GM12878 (cell line): ENCODE measurements around the gene UNKL. TPM values are rescaled to one million over a fixed set of nuclear protein-coding genes. Genes with fewer than 3 reads are reported as not detected.

Experiments
- CREM ChIP-seq: IDR thresholded peaks from 2 replicates; pipeline ENCODE4 v1.6.1; 2014; ENCODE audit warnings: antibody characterized with exemption, low read depth
- DPF2 ChIP-seq: fragments of 450-650 bp; IDR thresholded peaks from 2 replicates; pipeline ENCODE4 v1.6.1; 2017; ENCODE audit warnings: mild to moderate bottlenecking
- EGR1 ChIP-seq, 2 experiments: IDR thresholded peaks; 1 replicate in 1 of 2; 2 replicates in 1 of 2; pipeline ENCODE4 v1.6.1; 2011 to 2012; ENCODE audit warnings: low read depth in 2 of 2, low read length in 2 of 2, borderline replicate concordance in 1 of 2, mild to moderate bottlenecking in 1 of 2, moderate library complexity in 1 of 2
- GABPA ChIP-seq: IDR thresholded peaks from 2 replicates; pipeline ENCODE4 v1.6.1; 2014; ENCODE audit warnings: antibody characterized with exemption, low read depth, mild to moderate bottlenecking, inconsistent platforms
- IKZF1 ChIP-seq: fragments of 450-650 bp; conservative IDR thresholded peaks from 2 replicates; pipeline ENCODE4 v1.6.1; 2017; ENCODE audit warnings: antibody characterized with exemption, mild to moderate bottlenecking
- JUNB ChIP-seq: IDR thresholded peaks from 2 replicates; pipeline ENCODE4 v1.6.1; 2016; ENCODE audit warnings: antibody characterized with exemption, mild to moderate bottlenecking
- MEF2B ChIP-seq: fragments of 450-650 bp; IDR thresholded peaks from 2 replicates; pipeline ENCODE4 v1.6.1; 2018; ENCODE audit warnings: mild to moderate bottlenecking, moderate library complexity; ENCODE audit not compliant: partially characterized antibody, poor library complexity, severe bottlenecking
- NKRF ChIP-seq: fragments of 450-650 bp; conservative IDR thresholded peaks from 2 replicates; pipeline ENCODE4 v1.6.1; 2017; ENCODE audit warnings: mild to moderate bottlenecking, moderate library complexity
- PAX8 ChIP-seq: fragments of 450-650 bp; IDR thresholded peaks from 2 replicates; pipeline ENCODE4 v1.6.1; 2017; ENCODE audit warnings: mild to moderate bottlenecking, moderate library complexity
- RCOR1 ChIP-seq: conservative IDR thresholded peaks from 2 replicates; pipeline ENCODE4 v1.6.1; 2012; ENCODE audit warnings: low read depth, low read length, improper control_type of control experiment
- RELA ChIP-seq: fragments of 450-650 bp; IDR thresholded peaks from 2 replicates; pipeline ENCODE4 v1.8.0; 2014; ENCODE audit warnings: borderline replicate concordance; ENCODE audit not compliant: partially characterized antibody
- REST ChIP-seq: IDR thresholded peaks from 2 replicates; pipeline ENCODE4 v1.6.1; 2012; ENCODE audit warnings: mild to moderate bottlenecking, low read depth, low read length
- SREBF2 ChIP-seq: IDR thresholded peaks from 2 replicates; pipeline ENCODE4 v1.6.1; 2012; ENCODE audit warnings: mild to moderate bottlenecking, low read length
- TBL1XR1 ChIP-seq: IDR thresholded peaks from 2 replicates; pipeline ENCODE4 v1.6.1; 2012; ENCODE audit warnings: low read depth, low read length, improper control_type of control experiment
- TCF3 ChIP-seq: IDR thresholded peaks from 2 replicates; pipeline ENCODE4 v1.6.1; 2012; ENCODE audit warnings: low read depth, mild to moderate bottlenecking, low read length, borderline replicate concordance; ENCODE audit not compliant: insufficient read depth
- ZBTB4 ChIP-seq: fragments of 450-650 bp; formaldehyde crosslinking; IDR thresholded peaks from 2 replicates; pipeline ENCODE4 v1.4.0; 2022; ENCODE audit warnings: mild to moderate bottlenecking, moderate library complexity
- polyA plus RNA-seq, 11 experiments: library from polyadenylated mRNA; depleted of rRNA in 4 of 11; unstranded in 6 of 11; stranded (reverse) in 5 of 11; fragments of >200 nt; fragmentation: Nextera tagmentation in 4 of 11; fragmentation: Illumina TruSeq in 1 of 11; extraction: Ambion mirVana in 4 of 11; extraction: Trizol in 1 of 11; gene quantifications; 1 replicate in 1 of 11; 2 replicates in 10 of 11; pipeline versions ENCODE4 v1.2.1 to v1.2.3, GENCODE V29; 2011 to 2016; ENCODE audit warnings: inconsistent platforms in 2 of 11, missing spikeins in 2 of 11, low read depth in 1 of 11
- total RNA-seq, 4 experiments: library from RNA; depleted of rRNA in 3 of 4; stranded (reverse); fragments of >200 nt in 3 of 4; fragmentation: Illumina TruSeq in 1 of 4; extraction: Trizol in 1 of 4; gene quantifications; 2 replicates each; pipeline versions ENCODE4 v1.2.1 to v1.2.3, GENCODE V29; 2013 to 2021
- TF ChIP-seq, protein P1 (sequence below): fragments of 450-650 bp; formaldehyde crosslinking; IDR thresholded peaks from 2 replicates; pipeline ENCODE4 v1.4.0; 2020; ENCODE audit warnings: mild to moderate bottlenecking, moderate library complexity

Gene UNKL
- total and polyA plus RNA-seq, 10 of the 15 experiments (the other 5 are each of a cell fraction or from before 2014, with no cell fraction given), result 0.40 to 21.6 (median 9.1) TPM

GRCh38 chr16:1408171-1408837, 6.2 kb downstream of the UNKL start (continued):
- TF ChIP-seq, protein P1, sequence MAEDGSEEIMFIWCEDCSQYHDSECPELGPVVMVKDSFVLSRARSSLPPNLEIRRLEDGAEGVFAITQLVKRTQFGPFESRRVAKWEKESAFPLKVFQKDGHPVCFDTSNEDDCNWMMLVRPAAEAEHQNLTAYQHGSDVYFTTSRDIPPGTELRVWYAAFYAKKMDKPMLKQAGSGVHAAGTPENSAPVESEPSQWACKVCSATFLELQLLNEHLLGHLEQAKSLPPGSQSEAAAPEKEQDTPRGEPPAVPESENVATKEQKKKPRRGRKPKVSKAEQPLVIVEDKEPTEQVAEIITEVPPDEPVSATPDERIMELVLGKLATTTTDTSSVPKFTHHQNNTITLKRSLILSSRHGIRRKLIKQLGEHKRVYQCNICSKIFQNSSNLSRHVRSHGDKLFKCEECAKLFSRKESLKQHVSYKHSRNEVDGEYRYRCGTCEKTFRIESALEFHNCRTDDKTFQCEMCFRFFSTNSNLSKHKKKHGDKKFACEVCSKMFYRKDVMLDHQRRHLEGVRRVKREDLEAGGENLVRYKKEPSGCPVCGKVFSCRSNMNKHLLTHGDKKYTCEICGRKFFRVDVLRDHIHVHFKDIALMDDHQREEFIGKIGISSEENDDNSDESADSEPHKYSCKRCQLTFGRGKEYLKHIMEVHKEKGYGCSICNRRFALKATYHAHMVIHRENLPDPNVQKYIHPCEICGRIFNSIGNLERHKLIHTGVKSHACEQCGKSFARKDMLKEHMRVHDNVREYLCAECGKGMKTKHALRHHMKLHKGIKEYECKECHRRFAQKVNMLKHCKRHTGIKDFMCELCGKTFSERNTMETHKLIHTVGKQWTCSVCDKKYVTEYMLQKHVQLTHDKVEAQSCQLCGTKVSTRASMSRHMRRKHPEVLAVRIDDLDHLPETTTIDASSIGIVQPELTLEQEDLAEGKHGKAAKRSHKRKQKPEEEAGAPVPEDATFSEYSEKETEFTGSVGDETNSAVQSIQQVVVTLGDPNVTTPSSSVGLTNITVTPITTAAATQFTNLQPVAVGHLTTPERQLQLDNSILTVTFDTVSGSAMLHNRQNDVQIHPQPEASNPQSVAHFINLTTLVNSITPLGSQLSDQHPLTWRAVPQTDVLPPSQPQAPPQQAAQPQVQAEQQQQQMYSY (CRISPR knock-in tag), result no peak
- TF ChIP-seq PAX8 (no peak), NKRF (peak; percentile 65), DPF2 (peak; percentile 40; the same call in 1 of the 2 replicates), TCF3 (no peak), MEF2B (no peak), REST (no peak), SREBF2 (no peak), RELA (peak; percentile 33), RCOR1 (no peak), EGR1 (IDR thresholded peaks at IDR 0.05; ENCODE audit: borderline replicate concordance in 1 of 2, low read depth in 2 of 2, low read length in 2 of 2) (0 out of 3 replicates have a peak, but pooled peaks of 1 of the 2 experiments have one; percentile 42), TBL1XR1 (no peak), JUNB (no peak), ZBTB4 (CRISPR knock-in tag) (no peak), GABPA (no peak), CREM (0 out of 2 replicates have a peak, but pooled peaks have one; percentile 28), IKZF1 (0 out of 2 replicates have a peak, but pooled peaks have one; percentile 34)
